NCI-H2107 treated with DMSO at 0.1 percent for 48 hours (cell line): ENCODE measurements around the gene KAT2A.

Source experiments
- DNase-seq: peaks from one replicate; lab custom pipeline; 2025; ENCODE audit not compliant: unreplicated experiment; lab: John Stamatoyannopoulos, UW

KAT2A gene

DNA sequence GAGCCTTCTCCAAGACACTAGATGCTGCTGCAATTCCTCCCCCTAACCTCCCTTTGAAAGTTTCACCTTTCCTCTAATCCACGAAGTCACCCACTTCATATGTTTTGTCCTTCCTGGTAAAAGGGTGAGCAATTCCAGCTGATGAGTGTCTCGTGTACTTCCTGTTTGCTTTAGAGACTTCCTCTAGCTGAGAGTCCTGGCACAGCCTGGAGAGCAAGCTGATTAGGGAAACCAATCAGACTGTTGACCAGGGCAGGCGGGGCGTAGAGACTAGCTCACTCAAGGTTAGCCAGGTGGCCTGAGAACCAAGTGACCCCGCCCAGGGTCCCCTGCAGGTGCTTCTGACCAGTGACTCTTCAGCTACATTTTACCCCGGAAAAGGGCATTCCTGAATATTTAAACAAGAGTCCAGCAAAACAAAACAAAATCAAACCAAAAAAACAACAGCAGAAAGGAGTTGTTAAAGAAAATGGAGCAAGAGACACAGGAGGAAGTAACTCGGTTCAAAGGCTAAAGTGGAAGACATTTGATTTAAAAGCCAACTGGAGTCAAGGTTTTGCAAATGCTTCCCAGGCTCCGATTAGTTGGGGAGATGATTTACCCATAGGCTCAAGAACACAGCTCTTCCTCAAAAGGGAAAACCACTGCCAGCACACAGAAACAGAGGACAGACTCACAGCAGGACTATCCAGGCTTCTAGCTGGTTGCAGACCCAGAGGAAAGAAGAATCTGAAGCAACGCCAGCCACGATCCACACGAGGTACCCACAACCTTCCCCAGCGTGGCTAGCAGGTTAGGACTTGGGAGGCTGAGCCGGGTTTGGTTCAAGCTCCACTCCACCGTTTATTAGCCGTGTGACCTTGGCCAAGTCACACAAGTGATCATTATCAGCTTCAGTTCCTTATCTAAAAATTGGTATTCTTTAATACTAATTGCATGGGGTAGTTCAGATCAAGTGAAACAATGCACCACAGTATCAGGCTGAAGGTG, 14.8 kb upstream of the KAT2A start:
- DNase-seq: no peak

DNA sequence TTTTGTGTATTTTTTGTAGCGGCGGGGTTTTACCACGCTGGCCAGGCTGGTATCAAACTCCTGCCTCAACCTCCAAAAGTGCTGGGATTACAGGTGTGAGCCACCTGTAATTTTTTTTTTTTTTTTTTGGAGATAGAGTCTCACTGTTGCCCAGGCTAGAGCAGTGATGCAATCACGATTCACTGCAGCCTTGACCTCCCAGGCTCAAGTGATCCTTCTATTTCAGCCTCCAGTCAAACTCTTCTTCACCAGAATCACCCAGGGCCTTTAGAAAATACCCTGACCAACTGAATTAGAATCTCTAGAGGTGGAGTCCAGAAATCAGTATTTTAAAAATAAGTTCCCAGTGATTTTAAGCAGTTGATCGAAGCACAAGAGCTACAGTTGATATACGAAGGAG, 14.0 kb upstream of the KAT2A start:
- no peak for DNase-seq

DNA sequence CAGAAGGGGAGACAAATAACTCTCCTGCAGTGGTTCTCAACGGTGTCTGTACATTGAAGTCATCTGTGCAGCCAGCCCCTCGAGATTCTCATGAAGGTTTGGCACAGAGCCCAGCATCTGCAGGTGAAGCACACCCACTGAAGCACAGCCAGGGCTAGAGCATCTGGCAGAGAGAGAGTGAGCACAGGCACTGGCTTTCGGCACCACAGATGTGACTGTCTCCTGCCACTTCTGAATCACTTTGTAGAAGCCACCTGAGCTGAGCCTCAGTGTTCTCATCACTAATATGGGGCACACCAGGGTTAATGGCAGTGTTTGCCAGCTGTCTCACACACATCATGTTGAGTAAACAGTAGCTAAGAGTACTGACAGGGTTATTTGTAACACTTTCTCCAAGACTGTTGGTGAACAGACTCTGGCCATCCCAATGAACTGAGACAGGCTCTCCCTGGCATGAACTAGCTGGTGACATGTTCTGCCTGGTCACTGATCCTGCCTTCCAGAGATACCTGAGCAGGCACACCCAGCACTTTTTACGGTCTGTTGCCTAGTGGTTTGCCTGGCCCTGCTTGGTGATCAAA, 12.4 kb upstream of the KAT2A start:
- peak; percentile 91 for DNase-seq

DNA sequence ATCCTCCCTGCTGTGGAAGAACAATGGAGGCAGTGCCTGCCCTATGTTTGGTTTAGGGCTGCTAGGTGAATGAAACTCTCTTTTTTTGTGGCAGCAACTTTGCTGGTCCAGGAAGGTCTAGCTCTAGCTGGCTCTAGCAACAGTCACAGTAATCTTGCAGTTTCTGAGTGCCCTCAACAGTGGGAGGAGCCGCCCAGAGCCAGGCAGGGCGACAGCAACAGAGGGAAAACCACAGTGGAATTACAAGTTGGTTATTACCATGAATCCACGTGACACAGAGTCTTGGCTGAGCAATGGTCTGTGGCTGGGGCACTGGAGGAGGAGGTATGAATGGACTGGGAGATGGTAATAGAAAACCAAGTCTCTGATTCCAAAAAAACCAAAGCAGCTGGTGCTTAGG, 11.8 kb upstream of the KAT2A start:
- peak; percentile 94 for DNase-seq

DNA sequence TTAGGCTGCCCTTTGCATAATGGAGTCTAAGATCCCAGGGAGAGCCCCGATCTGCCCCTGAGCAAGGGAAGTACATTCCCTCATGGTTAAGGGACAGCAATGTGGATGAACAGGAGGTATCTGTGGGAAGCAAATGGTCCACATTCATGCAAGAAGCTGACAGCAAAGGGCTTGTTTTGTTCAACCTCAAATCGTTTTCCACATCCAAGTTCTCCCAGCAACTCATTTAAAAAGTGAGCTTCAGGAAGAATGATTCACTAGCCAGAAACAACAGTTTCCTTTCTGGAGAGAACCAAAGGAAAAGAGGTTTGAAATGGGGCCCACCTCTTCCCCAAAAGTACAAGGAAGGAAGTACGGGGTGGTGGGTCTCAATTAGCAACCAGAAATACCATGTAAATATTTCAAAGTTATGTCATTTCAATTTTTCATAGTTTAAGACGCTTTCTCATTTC, 10.8 kb upstream of the KAT2A start:
- DNase-seq: no peak

DNA sequence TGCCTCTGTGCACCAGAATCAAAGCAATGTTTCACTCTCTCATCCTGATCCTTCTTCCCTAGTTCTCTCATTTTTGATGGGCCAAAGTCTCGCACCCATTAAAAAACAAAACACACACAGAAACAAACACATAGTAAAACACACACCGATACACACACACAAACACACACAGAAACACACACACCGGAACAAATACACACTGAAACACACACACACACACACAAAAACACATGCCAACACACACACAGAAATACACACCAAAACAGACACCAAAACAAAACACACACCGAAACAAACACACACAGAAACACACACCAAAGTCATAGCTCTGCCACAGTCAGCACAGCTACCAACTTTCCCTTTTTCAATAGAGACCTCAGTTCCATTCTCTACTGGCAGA, 10.1 kb upstream of the KAT2A start:
- no peak for DNase-seq

DNA sequence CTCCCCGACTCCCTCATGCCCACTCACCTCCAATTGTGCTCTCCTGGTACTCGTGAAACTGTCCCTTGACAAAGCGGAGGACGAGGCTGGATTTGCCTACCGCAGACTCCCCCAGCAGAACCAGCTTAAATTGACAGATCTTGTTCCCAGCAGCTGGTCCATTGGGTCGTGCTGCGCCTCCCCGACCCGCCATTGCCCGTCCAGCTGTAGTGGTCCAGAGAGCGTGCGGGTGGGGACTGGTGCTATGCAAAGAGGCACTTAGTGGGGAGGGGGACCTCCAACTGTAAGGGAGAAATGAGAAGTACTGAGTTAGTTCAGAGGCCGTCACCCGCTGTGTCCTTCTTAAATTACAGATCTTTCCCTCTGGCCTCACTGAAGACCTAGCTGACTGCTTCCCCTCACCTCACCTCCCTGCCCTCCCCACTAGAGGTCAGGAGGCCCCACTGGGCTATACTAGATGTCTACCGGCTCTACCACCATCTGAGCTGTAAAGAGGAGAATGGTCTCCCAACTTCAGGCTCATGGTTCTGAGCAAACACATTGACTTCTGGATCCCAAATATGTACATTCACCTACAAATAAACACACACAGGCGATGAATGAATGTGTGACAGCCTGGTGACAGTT, 9.3 kb upstream of the KAT2A start:
- no peak for DNase-seq

DNA sequence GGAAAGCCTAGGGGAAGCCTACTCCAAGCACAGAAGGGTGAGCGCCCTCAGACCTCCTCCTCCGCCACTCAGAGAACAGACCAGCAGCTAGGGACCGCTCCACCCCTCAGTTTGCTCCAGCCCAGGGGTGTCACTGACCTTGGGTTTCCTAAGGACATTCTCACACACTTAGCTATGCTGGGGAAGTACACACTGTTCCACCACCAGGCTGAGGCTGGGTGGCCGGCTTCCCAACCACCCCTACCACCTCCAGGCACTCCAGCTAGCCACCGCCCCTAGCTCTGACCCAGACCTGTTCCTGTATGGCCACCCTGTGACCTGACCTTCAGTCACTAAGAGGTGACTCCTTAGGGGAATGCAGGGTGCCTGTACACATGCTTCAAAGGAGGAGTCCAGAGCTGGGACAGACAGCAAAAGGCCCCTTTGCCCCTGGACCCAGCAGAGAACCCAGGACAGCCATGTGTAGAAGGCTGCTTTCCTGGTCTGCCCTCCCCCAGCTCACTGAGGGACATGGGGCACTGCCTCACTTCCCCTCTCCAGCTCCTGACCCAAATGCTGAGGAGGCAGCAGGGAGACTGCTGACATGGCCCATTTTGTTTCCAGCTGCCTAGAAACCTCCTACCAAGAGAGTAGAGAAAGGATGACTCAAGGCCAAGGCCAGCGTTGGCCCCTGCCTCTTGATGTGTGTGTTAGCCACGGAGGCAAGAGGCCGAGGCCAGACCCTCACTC, 8.1 kb upstream of the KAT2A start:
- no peak for DNase-seq

DNA sequence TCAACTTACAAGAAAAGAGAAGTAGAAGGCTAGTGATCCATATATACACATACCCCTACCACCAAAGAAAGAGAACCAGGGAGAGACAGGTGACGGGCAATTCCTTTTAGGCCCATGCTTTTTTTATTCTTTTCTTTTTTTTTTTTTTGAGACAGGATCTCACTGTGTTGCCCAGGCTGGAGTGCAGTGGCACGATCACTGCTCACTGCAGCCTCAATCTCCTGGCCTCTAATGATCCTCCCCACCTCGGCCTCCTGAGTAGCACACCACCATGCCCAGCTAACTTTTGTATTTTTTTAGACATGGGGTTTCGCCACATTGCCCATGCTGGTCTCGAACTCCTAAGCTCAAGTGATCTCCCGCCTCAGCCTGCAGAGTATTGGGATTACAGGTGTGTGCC, 6.2 kb upstream of the KAT2A start:
- DNase-seq: no peak

DNA sequence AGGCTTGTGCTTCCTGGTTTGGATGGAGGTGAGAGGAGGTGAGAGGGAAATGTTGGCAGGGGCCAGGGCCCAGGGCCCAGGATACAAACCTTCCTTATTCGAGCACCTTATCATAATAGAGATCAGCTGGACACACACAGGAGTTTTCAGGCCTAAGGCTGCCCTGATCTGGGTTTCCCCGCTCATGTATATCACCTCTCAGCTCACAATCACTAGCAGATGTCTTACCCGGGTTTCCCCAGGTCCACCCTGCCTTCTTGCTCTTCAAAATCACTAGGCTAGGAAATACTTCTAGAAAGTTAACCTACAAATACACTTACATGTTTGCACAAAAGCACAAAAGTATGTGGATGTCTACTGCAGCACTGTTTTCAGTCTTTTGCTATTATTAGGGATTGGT, 5.7 kb upstream of the KAT2A start:
- DNase-seq: no peak

DNA sequence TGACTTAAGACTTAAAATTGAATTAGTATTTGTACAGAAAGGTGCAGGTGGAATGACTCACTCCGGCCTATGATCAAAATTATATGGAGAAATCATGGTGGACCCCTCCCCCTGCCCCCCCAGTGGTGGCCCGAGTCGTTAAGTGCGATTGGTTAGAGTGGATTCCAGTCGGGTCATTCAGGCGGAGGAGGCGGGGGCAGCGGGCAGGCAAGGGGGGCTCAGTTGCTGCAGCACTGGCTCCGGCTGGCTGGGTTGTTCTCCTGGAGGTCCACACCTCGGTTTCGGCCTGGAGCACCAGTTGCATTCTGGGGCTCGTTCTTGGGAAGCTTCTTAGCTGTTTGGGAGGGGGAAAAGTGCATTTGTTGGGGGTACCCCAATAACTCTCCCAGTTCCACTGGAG, 4.4 kb upstream of the KAT2A start:
- no peak for DNase-seq

DNA sequence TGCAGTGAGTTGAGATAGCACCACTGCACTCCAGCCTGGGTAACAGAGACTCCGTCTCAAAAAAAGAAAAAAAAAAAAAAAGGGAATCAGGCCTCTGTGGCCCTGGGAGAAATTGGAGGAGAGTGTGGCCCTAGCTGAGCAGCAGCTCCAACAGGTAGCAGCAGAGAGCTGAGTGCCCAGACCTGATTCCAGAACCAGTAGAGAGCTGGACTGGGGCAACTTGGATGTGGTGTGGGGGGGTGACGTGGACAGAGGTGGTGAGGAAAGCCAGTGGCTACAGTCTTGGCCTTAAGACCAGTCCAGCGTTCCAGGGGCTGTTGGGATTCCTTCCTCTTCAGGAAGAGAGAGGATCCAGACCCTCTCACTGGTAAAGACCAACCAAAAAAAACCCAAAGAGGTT, 3.1 kb upstream of the KAT2A start:
- DNase-seq: no peak

DNA sequence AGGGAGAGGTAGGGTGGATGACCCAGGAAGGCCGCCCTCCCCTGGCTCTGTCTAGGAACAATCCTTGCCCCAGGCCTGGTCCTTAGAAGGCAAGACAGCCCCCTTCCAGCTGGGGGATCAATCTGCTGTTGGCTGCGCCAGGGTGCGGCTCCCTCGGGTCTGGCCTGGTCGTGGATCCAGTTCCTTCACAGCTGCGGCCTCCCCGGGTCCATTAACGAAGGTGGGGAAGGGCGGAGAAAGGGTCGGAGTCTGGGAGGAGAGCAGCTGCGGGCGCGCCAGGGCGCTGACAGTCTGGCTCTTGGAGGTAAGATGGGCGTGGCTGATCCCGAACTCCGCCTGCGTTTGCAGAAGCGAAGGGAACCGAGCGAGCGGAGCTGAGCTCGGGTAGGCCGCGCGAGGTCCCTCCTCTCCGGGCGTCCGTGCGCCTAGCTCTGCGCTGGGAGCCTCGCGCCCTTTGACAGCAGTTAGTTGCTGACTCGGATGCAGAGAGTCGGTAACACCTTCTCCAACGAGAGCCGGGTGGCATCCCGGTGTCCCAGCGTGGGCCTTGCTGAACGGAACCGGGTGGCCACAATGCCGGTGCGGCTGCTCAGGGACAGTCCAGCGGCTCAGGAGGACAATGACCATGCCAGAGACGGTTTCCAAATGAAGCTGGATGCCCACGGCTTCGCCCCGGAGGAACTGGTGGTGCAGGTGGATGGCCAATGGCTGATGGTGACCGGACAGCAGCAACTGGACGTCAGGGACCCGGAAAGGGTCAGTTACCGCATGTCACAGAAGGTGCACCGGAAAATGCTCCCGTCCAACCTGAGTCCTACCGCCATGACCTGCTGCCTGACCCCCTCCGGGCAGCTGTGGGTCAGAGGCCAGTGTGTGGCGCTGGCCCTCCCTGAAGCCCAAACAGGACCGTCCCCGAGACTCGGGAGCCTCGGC, 1.5 kb upstream of the KAT2A start, which contains the start of gene HSPB9:
Gene HSPB9, plus strand, starts transcription at position 434 of the 933 bp plus-strand sequence. Its CDS starts 47 bp downstream, at position 481.
- DNase-seq: no peak

DNA sequence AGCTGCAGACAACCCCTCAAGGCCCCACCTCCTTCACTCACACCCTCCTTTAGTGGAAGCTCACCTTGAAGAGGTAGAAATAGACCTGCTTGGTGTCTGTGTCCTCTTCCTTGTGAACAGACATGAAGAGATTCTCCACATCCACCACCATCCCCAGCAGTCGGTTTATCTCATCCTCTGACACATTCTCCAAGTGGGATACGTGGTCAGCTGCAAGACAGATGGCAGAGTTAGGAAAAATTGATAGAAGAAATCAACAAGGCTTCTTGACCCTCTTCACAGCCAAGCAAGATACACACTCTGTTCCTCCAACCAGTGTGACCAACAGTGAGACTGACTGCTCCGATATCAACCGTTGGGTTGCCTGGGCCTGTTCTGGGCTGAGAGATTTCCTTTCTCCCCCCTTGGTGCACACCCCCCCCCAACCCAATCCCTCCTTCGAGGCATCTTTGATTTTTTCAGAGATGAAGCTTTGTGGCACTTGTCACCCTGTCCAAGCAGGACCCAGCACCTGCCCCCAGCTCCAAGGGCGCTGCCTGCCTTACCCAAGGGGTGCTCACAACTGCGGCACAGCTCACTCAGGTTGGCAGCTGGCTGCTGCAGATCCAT, 902 bp downstream of the KAT2A start:
- no peak for DNase-seq

DNA sequence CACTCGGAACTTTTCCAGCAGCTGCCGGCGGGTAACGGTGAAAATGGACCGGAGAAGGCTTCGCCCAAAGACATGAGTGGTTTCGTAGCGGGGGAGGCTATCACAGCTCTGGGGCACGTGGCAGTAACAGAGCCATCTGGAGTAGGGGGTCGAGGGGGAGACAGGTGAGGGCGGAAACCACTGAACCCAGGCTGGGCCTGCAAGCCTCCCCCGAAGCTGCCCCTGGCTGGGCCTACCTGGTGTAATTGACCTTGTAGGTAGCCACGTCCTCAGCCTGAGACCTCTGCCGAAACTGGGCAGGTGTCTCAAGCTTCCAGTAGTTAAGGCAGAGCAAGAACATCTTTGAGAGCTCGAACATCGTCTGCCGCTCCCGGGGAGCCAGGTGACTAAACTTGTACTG, 1.9 kb downstream of the KAT2A start:
- DNase-seq: no peak

DNA sequence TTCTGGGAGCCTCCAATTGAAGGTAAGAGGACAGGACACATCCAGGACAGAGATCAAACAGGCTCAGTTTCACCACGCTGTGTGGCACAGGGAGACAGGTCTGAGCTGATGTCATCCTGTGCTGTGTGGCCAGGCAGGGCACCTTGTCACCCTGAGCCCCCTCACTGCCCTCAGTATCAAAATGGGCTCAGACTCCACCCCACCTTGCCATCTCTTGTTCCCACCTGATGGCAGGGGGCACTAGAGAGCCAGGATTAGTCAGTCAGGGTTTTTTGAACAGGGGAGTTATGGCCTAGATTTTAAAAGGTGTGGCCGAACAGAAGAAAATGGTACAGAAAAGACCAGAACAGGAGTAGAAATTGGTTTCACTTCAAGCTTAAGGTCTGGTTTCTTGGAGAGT, 2.6 kb downstream of the KAT2A start:
- peak; percentile 26 for DNase-seq

DNA sequence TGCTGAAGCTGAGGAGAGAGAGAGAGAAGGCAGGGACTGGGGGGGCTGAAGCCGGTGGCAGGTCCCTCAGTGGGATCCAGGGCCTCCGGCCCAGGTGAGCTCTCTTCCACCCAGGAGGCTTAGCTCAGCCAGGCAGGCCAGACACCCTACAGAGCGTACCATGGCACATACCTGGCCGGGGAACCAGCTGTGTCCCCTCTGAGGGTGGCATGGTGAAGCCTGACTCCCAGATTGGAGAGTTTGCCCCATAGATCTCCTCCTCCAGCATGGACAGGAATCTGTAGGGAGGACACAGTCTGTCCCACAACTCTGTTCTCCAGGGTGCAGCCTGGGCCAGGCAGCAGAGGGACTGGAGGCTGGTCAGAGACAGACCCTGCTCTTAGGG, 3.0 kb downstream of the KAT2A start:
- DNase-seq: no peak

DNA sequence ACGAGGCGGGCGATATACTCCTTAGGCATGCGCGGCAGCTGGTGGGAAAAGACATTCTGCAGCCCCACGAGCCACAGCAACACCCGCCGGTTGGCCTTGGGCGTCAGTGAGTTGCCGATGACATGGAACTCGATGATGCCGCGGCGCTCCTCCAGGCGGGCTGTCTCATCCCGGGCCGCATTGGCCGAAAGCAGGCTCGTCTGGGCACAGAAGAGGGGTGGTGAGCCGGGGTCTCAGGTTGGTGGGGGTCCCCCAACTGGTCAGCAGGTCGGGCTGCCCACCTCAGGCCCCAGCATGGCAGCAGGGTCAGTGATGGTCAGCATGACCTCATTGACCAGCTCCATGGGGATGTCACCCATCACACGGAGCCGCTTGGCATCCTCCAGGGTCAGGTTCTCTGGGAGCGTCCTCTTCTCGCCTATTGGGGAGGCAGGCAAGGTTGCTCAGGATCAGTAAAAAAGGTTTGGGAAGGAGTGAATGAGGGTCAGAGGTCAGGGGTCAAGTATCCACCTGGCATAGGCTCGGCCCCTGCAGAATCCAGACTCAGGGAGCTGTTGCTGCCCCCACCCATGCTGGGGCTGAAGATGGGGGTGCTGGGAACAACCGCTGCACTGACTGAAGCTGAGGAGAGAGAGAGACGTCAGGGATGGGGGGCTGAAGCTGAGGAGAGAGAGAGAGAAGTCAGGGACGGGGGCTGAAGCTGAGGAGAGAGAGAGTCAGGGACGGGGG, 3.6 kb downstream of the KAT2A start:
- no peak for DNase-seq
